Glomerular visceral epithelial cell (primary cell): ENCODE data around the gene IPO7.
"Not testable (repeated sequence)": the region's sequence is repeated elsewhere in the genome, so short reads cannot be mapped to it uniquely, and the experiment has no call there.

ENCODE experiments used
- DNase-seq: peaks from one replicate; pipeline ENCODE4 v3.0.0-alpha.2; 2016; ENCODE audit errors: extremely low spot score

Gene IPO7

DNA sequence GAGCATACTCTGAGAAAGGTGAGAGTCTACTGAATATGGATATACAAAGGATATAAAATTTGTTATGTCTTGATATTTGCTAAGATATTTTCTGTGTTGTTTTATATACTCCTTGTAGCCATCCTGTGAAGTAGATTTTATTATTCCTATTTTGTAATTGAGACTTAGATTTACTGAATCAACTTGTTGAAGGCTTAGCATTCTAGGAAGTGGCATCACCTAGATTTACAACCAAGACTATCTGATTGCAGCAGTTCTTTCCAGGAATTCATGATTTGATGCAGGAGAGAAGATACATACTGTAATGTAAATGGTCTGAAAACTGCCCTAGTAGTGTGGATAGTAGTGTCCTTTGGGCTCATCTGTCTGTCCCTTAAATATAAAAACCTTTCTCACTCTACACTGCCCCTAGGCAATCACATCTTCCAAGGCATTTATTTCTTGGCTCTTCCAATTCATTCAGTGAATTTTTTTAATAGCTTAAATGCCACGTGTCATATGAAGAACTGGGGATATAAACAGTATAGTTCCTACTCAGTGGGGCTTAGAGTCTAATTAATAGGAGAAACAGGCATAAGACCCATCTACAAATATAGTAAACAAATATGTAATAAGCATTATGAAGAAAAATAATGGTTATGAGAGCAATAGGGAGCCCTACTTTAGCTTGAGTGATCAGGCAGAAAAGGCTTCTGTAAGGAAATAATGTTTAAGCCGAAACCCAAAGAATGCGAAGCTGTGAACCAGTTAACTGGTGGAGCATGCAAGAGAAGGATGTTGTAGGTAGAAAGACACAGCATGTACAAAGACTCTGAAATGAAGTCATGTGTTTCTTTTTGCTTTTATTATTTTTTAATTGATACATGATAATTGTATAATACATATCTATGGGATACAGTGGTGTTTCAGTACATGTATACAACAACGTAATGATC, 13.6 kb downstream of the IPO7 start:
- peak; percentile 30 for DNase-seq

DNA sequence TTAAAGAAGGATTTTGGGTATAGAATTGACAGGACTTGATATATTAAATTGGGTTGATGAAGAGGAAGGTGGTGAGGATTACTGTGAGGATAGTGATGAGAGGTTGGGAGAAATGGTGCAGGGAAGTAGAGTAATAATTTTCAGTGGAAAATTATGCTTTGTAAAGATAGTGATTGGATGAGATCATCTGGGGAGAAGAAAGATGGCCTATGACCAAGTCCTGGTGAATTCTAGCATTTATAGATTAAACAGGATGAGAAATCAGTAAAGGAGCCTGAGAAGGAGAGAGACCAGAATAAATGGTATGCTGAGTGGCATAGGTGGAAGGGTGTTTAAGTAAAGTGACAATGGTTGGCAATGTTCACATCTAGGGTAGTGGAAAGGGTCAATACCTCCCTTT, 15.0 kb downstream of the IPO7 start:
- DNase-seq: no peak

DNA sequence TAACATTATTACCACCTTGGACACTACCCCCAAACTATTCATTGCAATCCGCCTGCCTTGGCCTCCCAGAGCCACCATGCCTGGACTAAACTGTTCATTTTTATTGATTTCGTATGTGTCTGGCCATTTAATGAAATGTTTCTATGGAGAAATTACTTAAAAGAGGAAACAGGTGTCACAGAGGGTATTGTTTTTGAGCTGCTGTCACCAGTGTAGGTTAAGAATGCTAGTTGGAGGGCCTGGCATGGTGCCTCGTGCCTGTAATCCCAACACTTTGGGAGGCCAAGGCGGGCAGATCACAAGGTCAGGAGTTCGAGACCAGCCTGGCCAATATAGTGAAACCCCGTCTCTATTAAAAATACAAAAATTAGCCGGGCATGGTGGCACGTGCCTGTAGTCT, 17.4 kb downstream of the IPO7 start:
- not testable (repeated sequence) for DNase-seq

DNA sequence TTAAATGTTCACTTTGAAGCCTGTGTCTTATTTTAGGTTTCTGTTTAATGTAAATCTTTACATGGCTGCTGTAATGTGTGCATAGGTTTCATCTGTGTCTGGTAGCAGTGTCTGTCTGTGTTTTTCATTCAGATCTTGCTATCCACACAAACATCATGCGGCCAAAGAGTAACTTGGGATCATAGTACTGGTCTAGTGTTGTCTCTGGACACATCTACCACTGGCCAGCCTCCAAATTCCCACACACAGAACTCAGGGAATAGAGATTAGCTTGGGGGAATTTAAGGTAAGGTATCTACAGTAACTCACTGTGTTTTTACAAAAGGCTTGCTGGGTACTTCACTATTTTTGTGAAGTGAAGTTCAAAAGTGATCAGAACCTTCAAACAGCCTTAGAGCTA, 44.3 kb downstream of the IPO7 start:
- no peak for DNase-seq

DNA sequence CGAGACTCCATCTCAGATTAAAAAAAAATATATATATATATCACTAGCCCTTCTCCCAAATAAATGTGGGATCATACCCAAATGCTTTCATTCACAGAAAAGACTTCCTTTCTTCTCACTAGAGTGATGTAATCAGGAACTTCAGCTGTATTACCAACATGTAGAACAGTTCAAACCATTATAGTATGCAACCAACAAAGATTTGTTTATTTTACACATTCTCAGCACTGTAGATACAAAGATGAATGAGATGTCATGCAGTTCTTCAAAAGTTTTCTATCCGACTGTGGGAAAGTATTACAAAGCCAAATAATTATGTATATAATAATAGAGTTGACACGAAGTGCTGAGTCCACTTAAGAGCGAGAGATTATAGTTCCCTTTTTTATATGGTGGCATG, 54.2 kb downstream of the IPO7 start:
- DNase-seq: no peak

DNA sequence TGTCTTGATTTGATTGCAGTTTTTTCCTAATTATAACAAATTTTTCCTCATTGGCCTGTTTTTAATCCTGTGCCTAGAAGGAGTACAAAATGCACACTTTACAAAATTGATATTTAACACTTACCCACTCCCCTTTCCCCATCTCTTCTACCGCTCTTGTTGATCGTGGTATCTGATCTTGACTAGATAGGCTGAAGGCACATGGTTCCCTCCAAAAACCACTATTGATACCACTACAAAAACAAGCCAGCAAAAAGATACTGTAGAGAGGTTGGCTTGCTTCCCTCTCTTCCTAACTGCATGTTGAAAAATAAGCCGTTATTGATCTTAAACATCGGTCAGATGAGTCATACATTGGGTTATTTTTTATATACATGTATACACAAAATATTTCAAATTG, 61.8 kb downstream of the IPO7 start:
- no peak for DNase-seq

DNA sequence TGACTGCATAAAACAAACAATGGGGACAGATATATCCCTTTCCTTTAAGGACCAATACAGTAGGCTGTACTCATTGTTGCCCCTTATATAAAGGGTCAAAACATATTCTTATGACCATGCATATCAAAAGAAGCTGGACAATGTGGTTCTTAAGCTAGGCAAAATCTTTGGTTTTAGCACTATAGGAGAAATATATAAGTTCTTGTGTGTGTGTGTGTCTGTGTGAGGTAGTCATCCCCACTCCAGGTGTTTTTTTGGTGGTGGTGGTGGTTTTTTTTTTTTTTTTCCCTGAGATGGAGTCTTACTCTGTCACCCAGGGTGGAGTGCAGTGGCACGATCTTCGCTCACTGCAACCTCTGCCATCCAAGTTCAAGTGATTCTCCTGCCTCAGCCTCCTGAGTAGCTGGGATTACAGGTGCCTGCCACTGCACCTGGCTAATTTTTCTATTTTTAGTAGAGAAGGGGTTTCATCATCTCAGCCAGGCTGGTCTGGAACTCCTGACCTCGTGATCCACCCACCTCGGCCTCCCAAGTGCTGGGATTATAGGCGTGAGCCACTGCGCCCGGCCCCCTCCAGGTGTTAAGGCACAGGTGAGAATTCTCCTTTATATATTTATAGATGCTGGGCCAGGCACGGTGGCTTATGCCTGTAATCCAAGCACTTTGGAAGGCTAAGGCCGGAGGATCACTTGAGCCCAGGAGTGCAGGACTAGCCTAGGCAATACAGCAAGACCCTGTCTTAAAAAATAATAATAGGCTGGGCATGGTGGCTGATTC, 64.3 kb downstream of the IPO7 start:
- no peak for DNase-seq

DNA sequence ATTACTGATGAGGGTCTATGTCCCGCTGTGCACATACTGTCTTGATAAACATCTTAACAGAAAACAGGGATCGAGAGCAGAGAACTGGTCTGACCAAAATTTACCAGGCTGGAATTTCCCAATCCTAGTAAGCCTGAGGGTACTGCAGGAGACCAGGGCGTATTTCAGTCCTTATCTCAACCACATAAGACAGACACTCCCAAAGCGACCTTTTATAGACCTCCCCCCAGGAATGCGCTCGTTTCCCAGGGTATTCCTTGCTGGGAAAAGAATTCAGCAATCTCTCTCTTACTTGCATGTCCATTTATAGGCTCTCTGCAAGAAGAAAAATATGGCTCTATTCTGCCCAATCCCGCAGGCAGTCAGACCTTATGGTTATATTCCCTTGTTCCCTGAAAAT, 67.6 kb downstream of the IPO7 start:
- not testable (repeated sequence) for DNase-seq

DNA sequence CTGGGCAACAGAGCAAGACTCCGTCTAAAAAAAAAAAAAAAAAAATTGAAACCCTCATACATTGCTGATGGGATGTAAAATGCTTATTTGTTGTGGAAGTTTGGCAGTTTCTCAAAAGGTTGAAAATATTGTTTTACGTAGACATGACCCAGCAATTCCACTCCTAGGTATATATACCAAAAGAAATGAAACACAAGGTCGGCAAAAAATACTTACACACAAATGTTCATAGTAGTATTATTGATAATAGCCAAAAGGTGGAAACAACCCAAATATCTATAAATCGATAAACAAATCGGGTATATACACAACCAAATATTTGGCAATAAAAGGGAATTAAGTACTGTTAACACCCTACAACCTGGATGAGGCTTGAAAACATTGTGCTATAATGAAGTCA, 71.3 kb downstream of the IPO7 start:
- DNase-seq: no peak

DNA sequence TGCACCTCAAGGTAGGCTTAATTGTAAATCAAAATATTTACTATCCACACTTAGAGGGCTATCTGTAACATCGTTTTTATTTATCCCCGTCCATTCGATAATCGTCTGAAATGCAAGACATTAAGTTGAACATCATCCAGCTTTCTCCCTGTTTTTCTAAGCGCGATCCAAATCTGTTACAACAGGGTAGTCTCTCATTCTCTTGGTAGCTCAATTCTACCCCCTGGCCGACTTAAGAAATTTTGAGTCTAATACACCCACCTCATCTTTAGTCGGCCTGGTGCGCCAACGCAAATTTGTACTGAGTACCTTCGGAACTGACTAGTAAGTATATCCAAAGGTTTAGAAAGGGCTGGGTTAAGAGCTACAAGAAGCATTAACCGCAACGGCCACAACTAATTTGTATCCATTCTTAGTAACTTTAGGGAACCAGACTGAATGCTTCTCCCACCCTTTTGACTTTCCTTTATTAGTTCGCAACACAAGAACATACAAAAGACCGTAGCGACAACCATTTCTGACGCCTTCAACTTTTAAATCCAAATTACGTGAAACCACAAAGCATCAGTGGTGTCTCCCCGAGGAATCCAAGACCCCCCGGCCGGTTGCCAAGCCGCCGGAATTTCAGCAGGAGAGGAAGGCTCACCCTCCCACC, 75.3 kb downstream of the IPO7 start:
- DNase-seq: peak; percentile 66

DNA sequence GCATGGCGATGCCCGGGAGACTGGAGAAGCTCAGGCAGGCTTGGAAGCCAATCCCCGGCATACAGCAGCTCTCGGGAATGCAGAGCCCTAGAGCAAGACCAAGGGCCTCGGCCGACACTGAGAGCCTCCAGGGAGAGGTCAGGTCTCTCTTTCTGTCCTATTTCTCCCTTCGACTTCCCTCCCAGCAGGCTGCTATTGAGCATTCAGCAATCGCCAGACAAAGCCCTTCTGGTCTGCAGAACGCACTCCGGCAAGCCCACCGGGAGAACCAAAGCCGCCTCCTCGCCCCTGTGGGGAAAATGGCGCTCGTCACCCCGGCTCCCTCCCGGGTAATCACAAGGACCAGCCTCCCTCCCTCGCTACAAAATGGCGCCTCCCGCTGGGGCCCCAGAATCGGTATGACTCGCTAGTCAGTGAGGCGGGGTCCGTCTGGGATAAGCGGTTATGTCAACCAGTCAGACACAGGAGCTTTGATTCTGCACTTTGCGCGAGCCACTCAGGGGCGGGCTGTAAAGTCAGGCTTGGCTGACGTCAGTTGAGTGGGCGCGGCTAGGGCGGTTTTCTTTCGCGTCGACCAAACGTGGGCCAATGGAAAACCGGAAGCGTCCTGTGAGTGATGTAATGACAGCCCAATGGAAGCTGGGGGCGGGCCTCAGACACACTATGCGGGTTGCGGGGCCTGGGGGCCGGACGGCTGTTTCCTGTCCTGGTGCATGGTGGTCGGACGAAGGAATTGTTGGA, 76.0 kb downstream of the IPO7 start, which contains the start of gene ZNF143:
Gene ZNF143 (plus strand): TSS at position 691 of the 741 bp plus-strand sequence. CDS start 10,297 bp downstream, outside the sequence.
- DNase-seq: peak; percentile 100

DNA sequence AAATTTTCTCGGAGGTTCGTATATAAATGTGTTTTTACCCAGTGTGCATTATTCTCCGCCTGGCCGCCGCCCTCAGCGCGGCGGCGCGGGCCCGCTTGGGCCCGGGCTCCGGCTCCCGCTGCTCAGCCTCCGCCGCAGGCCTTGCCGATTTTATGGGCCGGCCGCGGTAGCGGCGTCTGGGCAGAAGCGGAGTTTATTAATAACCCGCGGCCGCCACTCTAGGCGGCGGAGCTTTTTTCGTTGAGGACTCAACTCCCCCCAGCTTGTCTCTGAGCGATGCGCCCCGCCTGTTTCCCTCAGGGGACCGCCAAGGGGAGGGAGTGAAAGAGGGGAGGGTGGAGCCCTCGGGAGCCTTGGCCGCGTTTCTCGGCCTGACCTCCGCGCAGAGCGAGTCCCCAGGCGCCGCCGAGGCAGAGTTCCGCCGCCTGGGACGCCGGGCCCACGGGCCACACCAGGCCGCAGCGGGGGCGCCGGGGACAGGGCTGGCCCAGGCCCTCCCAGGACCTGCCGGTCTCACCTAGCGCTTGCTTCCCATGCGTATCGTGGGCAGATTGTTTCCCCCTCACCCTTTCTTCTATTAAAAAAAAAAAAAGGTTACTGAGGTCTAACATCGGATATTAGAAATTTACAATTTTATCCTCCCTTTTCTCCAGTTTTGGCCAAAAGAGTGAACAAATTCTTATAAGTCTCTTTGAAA, 76.8 kb downstream of the IPO7 start:
- peak; percentile 89 for DNase-seq

DNA sequence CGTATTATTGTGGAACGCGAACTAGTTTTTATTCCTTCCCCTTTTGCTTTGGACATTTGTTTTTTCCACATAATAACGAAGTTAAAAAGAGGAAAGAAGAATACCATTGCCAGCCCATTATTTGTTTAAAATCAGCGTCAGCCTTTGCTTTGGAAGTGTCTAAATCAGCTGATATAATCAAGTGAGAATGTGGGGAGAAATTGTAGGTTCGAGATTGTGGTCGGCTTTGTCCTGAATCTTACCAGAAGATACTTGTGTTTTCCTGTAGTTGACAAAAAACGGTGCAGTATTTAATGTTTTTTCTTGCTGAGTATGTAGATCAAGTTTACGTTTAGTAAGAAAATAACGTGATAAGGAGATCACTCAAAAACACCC, 77.3 kb downstream of the IPO7 start:
- peak; percentile 10 for DNase-seq

DNA sequence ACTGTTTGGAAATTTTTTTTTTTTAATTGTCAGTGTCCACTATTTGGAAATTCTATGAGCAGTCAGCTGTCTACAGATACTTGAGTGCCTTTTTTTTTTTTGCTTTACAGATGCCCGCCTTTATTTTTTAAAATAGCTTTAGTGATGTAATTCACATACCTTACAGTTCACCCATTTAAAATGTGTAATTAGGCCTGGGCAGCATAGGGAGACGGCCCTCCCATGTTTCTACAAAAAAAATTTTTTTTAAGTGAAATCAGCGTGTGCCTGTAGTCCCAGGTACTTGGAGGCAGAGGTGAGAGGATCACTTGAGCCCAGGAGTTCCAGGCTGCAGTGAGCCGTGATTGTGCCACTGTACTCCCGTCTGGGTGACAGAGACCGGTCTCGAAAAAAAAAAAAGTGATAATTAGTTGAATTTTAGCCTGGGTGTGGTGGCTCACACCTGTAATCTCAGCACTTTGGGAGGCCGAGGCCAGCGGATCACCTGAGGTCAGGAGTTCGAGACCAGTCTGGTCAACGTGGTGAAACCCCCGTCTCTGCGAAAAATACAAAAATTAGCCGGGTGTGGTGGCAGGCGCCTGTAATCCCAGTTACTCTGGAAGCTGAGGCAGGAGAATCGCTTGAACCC, 77.8 kb downstream of the IPO7 start:
- DNase-seq: peak; percentile 20

DNA sequence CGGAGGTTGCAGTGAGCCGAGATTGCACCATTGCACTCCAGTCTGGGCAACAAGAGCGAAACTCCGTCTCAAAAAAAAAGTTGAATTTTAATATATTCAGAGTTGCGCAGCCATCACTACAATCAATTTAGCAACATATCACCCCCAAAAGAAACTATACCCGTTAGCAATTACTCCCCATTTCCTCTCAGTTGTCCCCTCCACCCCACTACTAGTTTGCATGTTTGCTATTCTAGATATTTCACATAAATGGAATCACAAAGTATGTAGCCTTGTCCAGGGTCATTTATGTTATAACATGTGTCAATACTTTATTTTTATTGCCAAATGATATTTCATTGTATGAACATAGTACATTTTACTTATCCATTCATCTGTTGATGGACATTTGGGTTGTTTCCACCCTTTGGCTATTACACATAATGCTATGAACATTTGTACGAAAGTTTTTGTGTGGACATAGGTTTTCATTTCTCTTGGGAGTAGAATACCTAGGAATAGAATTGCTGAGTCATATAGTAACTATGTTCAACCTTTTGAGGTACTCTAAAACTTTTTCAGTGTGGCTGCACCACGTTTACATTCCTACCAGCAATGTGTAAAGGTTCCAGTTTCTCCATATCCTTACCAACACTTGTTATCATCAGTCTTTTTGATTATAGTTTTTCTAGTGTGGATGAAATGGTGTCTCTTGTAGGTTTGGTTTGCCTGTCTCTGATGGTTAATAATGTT, 78.5 kb downstream of the IPO7 start:
- peak; percentile 26 for DNase-seq

DNA sequence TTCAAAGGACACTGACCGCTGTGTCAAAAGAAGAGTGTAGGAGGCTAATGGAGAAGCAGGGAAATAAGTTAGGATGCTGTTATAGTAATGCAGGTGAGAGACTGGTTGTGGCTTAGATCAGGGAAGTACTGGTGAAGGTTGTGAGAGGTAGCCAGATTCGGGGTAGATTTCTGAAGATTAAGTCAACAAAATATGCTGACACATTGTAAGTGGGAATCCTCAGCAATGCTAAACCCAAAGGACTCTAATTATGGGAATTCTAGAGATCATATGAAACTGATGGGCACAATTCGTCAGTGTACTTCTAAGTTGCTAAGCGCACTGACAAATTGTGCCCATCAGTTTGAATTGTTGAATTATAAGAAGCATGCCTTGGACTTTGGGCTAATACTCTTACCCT, 86.3 kb downstream of the IPO7 start:
- DNase-seq: no peak

DNA sequence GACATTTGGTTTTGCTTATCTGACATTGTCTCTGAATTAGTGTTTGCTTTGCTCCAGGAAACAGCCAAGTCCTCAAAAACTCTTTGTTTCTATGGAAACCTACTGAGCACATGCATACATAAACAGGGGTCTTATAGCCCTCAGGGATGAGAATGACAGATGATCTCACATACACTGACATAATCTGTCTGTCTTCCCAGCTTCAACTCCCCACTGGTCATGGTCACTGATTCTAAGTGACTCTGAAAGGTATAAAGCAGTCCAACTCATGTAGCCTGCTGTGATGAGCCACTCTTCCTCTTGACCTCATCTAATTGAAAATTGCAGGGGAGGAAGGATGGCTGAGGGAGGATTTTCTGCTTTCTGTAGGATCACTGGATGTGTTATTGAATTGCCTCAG, 89.0 kb downstream of the IPO7 start:
- peak; percentile 28 for DNase-seq

DNA sequence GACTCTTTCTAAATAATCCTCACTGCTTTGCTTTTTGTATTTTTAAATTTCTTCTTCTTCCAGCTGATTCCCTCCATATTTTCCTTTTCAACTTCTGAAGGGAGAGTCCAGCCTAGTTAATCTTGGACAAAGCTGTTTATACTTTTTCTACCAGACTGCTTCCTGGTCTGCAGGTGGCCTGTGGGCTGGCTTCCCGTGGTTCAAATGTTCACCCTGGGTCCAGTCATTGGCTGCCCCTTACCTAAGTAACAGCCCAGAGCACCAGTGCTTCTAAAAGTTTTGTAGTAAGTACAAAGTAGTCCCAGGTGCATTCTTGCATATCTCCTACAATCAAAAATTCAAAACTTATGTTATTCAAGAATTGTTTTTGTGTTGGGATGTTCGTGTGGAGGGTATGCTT, 95.4 kb downstream of the IPO7 start:
- DNase-seq: no peak

DNA sequence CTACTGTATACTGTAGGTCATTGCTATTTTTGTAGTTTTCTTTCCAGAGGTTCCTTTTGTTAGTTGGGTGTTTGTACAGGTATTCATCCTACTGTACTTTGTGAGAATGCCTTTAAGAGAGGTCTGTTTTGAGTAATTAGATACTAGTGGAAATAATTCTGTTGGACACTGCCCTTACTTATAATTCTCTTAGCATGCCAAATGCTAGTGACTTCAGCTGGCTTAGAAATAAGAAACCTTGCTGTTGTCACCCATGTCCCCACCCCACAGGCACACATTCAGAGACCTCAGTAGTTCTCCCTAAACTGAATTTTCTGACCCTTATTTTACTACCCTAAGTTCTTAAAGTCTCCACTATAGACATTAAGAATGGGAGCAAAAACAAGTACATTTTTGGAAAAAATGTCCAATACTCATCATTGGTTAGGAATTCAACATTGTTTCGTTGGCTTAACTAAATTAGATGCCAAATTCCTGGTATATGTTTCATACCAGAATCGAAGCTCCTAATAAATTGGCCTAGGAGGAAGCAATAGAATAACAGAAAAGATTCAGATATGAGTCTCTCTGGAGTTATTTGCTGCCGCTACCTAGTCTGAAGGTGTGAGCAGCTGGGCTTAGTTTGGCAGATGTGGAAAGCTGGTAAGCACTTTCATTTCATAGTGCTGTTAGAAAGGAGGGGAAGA, 104.8 kb downstream of the IPO7 start:
- DNase-seq: peak; percentile 7
